GM13976 (cell line): Measurements from ENCODE around the gene ZNF837.

Experiments
- DNase-seq: peaks from one replicate; pipeline ENCODE4 v3.0.0; 2012; ENCODE audit warnings: low spot score
- in situ Hi-C: fragments of 300-500 bp; cut with MboI; formaldehyde crosslinking; loops from one replicate; pipeline ENCODE4 v1.12.0; 2022; ENCODE audit warnings: low sequenced_read_pairs, mixed read lengths, inconsistent platforms; ENCODE audit not compliant: unreplicated experiment
- TF ChIP-seq, protein P1 (sequence below): IDR thresholded peaks from 2 replicates; pipeline ENCODE4 v1.5.1; 2012; ENCODE audit warnings: borderline replicate concordance, mild to moderate bottlenecking; ENCODE audit not compliant: insufficient read depth; ENCODE audit errors: extremely low read depth, missing control alignments, control extremely low read depth

The ZNF837 gene

DNA sequence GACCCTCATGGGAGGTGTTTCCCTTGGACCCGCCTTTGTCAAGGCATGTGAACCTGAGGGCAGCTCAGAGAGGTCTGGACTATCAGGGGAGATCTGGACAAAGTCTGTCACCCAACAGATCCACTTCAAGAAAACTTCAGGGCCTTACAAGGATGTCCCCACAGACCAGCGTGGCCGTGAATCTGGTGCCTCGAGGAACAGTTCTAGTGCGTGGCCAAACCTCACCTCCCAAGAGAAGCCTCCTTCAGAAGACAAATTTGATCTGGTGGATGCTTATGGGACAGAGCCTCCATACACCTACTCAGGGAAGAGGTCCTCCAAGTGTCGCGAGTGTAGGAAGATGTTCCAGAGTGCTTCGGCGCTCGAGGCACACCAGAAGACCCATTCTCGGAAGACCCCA is 42.5 kb downstream of the ZNF837 start:
- in situ Hi-C loops: no loop called here
- TF ChIP-seq, protein P1, sequence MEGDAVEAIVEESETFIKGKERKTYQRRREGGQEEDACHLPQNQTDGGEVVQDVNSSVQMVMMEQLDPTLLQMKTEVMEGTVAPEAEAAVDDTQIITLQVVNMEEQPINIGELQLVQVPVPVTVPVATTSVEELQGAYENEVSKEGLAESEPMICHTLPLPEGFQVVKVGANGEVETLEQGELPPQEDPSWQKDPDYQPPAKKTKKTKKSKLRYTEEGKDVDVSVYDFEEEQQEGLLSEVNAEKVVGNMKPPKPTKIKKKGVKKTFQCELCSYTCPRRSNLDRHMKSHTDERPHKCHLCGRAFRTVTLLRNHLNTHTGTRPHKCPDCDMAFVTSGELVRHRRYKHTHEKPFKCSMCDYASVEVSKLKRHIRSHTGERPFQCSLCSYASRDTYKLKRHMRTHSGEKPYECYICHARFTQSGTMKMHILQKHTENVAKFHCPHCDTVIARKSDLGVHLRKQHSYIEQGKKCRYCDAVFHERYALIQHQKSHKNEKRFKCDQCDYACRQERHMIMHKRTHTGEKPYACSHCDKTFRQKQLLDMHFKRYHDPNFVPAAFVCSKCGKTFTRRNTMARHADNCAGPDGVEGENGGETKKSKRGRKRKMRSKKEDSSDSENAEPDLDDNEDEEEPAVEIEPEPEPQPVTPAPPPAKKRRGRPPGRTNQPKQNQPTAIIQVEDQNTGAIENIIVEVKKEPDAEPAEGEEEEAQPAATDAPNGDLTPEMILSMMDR: no peak
- no peak for DNase-seq

DNA sequence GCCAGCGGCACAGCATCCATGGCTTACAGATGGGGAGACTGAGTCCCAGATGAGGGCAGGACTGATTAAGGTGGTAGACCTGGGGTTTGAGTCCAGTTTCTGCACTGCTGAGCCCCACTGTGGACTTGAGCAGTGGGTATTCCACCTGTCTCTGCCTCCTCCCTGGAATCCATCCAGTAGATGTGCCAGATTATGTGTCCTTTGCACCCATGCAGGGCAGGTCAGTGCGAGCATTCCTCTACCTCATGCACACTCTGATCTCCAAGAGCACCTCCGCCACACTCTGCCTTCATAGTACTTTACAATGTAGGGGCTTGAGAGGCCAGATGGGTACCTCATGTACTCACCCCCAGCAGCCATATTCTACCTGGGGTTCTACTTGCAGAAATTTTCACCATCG is 44.0 kb downstream of the ZNF837 start:
- in situ Hi-C loops: no loop called here
- DNase-seq: no peak
- TF ChIP-seq, protein P1: no peak

DNA sequence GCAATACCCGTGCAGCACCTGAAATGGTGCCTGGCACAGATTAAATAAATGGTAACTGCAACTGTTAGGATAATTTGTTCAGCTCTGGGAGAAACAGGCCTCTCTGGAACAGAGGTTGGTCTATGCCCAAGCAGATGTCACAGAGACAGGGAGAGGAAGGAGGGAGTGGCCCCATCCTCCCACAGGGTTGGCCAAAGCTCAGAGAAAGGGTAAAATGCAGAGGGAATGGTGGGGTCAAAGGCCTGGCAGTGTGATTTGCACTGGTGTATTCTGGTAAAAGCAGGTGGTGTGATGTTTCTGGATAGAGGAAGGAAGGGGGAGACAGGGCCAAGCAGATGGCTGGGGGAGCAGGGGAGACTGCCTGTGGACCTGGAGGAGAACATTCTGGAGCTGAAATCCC is 44.6 kb downstream of the ZNF837 start:
- in situ Hi-C loops: no loop called here
- DNase-seq: no peak
- TF ChIP-seq, protein P1: no peak

DNA sequence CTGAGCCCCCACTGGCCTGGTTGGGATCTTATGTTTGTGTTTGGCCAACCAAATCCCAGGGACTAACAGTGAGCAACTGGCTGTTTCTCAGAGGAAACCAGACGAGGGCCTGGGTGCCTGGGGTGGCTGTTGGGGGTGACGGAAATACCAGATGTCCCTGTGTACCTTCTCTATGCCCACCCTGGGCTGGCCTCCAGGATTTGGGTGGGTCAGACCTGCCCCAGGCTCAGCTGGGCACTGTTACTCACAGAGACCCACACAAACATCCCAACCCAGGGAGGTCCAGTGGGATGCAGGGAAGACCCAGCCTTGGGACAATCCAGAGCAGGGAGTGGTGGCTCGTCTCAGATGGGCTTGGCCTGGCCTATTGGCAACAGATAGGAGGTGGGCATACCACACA is 45.2 kb downstream of the ZNF837 start:
- TF ChIP-seq, protein P1: no peak
- in situ Hi-C loops: no loop called here
- no peak for DNase-seq

DNA sequence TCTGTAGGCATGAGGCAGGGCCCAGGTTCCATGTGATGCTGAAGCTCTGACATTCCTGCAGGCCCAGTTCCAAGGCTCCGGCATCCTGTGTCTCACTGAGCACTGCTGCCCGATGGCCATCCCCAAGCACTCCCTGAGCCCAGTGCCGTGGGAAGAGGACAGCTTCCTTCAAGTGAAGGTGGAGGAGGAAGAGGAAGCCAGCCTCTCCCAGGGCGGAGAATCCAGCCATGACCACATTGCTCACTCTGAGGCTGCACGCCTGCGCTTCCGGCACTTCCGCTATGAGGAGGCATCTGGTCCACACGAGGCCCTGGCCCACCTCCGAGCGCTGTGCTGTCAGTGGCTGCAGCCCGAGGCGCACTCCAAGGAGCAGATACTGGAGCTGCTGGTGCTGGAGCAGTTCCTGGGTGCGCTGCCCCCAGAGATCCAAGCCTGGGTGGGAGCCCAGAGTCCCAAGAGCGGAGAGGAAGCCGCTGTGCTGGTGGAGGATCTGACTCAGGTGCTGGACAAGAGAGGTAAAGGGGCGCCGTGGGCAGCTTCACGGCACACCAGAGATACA is 46.1 kb downstream of the ZNF837 start:
- DNase-seq: no peak
- in situ Hi-C loops: no loop called here
- TF ChIP-seq, protein P1: no peak

DNA sequence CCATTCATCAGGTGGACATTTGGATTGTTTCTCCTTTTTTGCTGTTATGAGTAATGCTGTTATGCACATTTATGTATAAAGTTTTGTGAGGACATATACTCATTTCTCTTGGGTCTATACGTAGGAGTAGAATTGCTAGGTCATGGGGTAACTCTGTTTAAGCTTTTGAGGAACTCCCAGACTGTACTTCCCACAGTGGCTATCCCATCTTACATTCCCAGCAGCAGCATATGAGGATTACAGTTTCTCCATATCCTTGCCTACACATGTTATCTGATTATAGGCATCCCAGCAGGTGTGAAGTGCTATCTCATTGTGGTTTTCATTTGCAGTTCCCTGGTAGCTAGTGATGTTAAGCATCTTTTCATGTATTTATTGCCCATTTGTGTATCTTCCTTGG is 48.1 kb downstream of the ZNF837 start:
- TF ChIP-seq, protein P1: no peak
- no peak for DNase-seq
- in situ Hi-C loops: no loop called here

DNA sequence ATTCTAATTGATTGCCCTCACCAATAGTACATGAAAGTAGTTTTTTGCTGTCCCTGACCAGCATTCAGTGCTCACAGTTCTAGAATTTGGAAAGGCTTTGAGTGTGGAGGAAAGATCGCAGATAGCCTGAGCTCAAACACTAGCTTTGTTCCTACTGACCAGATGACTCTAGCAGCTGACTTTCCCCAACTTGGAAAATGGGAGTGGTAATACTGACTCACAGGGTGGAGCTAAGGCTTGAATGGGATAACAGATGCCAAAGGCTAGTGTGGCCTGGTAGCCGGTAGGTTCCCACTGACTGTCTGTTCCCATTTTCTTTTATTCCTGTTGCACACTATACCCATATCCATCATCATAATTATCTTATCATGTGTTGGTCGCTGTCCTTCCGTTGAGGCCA is 50.4 kb downstream of the ZNF837 start:
- in situ Hi-C loops: no loop called here
- DNase-seq: no peak
- TF ChIP-seq, protein P1: no peak
